ENCODE measurements around the gene GRID2.

Gene GRID2

GRCh38 chr4:93605163-93605562 lies 1301.4 kb downstream of the GRID2 start:
- TF ChIP-seq CTCF (IDR thresholded peaks at IDR 0.05) = no peak
- no peak overlapping the region for H3K4me2 ChIP-seq (ENCODE audit: low read length)
- H2AFZ ChIP-seq = no peak overlapping the region
- H3K79me2 ChIP-seq = no peaks in the 10 kb centered on the region
- H3K9me3 ChIP-seq (ENCODE audit: control insufficient read depth, low read length) = no peaks in the 10 kb centered on the region
- H3K4me3 ChIP-seq (ENCODE audit: low read depth, low read length) = no peak overlapping the region
- H3K27ac ChIP-seq = no peak overlapping the region
- no peaks in the 10 kb centered on the region for H3K4me1 ChIP-seq
- H3K36me3 ChIP-seq (ENCODE audit: control insufficient read depth, insufficient read depth, low read length) = no peaks in the 10 kb centered on the region
- no peaks in the 10 kb centered on the region for H3K27me3 ChIP-seq (ENCODE audit: control insufficient read depth, insufficient read depth, low read length)
- no peak overlapping the region for H3K9ac ChIP-seq

GRCh38 chr4:93617606-93618005 lies 1313.8 kb downstream of the GRID2 start:
- no peak for TF ChIP-seq CTCF (IDR thresholded peaks at IDR 0.05)
- no peak overlapping the region for H3K27ac ChIP-seq
- H3K9me3 ChIP-seq (ENCODE audit: control insufficient read depth, low read length) = no peaks in the 10 kb centered on the region
- no peaks in the 10 kb centered on the region for H3K36me3 ChIP-seq (ENCODE audit: control insufficient read depth, insufficient read depth, low read length)
- H3K4me2 ChIP-seq (ENCODE audit: low read length) = no peak overlapping the region
- H3K9ac ChIP-seq = no peak overlapping the region
- no peak overlapping the region for H2AFZ ChIP-seq
- no peaks in the 10 kb centered on the region for H3K79me2 ChIP-seq
- H3K4me1 ChIP-seq = no peaks in the 10 kb centered on the region
- no peak overlapping the region for H3K4me3 ChIP-seq (ENCODE audit: low read depth, low read length)
- H3K27me3 ChIP-seq (ENCODE audit: control insufficient read depth, insufficient read depth, low read length) = no peaks in the 10 kb centered on the region

GRCh38 chr4:93633721-93634120 lies 1330.0 kb downstream of the GRID2 start:
- no peaks in the 10 kb centered on the region for H3K9me3 ChIP-seq (ENCODE audit: control insufficient read depth, low read length)

GRCh38 chr4:93635943-93636342 lies 1332.2 kb downstream of the GRID2 start:
- no peaks in the 10 kb centered on the region for H3K9me3 ChIP-seq (ENCODE audit: control insufficient read depth, low read length)
- H3K36me3 ChIP-seq (ENCODE audit: control insufficient read depth, insufficient read depth, low read length) = no peaks in the 10 kb centered on the region
- H3K79me2 ChIP-seq = no peaks in the 10 kb centered on the region
- H3K4me3 ChIP-seq (ENCODE audit: low read depth, low read length) = no peak overlapping the region
- no peak overlapping the region for H3K9ac ChIP-seq
- no peak overlapping the region for H3K4me2 ChIP-seq (ENCODE audit: low read length)
- no peaks in the 10 kb centered on the region for H3K4me1 ChIP-seq
- no peak for TF ChIP-seq CTCF (IDR thresholded peaks at IDR 0.05)
- H3K27ac ChIP-seq = no peak overlapping the region
- H2AFZ ChIP-seq = no peak overlapping the region
- no peaks in the 10 kb centered on the region for H3K27me3 ChIP-seq (ENCODE audit: control insufficient read depth, insufficient read depth, low read length)

More at GRCh38 chr4:93633721-93634120, 1330.0 kb downstream of the GRID2 start:
- H3K4me1 ChIP-seq = no peaks in the 10 kb centered on the region
- H2AFZ ChIP-seq = no peak overlapping the region
- H3K36me3 ChIP-seq (ENCODE audit: control insufficient read depth, insufficient read depth, low read length) = no peaks in the 10 kb centered on the region
- no peaks in the 10 kb centered on the region for H3K79me2 ChIP-seq
- no peak overlapping the region for H3K27ac ChIP-seq
- no peak overlapping the region for H3K4me2 ChIP-seq (ENCODE audit: low read length)
- no peak for TF ChIP-seq CTCF (IDR thresholded peaks at IDR 0.05)
- H3K4me3 ChIP-seq (ENCODE audit: low read depth, low read length) = no peak overlapping the region
- no peaks in the 10 kb centered on the region for H3K27me3 ChIP-seq (ENCODE audit: control insufficient read depth, insufficient read depth, low read length)
- no peak overlapping the region for H3K9ac ChIP-seq

- Histone ChIP-seq H3K9ac (no peak overlapping the region), H3K4me2 (ENCODE audit: low read length) (no peak overlapping the region), H3K27ac (no peak overlapping the region), H3K79me2 (no peaks in the 10 kb centered on the region), H3K9me3 (ENCODE audit: control insufficient read depth, low read length) (no peaks in the 10 kb centered on the region), H2AFZ (no peak overlapping the region), H3K4me3 (ENCODE audit: low read depth, low read length) (no peak overlapping the region), H3K36me3 (ENCODE audit: control insufficient read depth, insufficient read depth, low read length) (no peaks in the 10 kb centered on the region), H3K27me3 (ENCODE audit: control insufficient read depth, insufficient read depth, low read length) (no peaks in the 10 kb centered on the region), H3K4me1 (no peaks in the 10 kb centered on the region)
- TF ChIP-seq CTCF (IDR thresholded peaks at IDR 0.05) = no peak
These were observed 1341.4 kb downstream of the GRID2 start for GRCh38 chr4:93645120-93645519.
